Measurements from ENCODE around the gene SEMA3D. TPM values are rescaled to one million over a fixed set of nuclear protein-coding genes. Genes with fewer than 3 reads are reported as not detected.

SEMA3D gene
- total and polyA plus RNA-seq, 2 of the 13 experiments (the other 11 are each of a cell fraction or from before 2014, with no cell fraction given), result 0.07 TPM; not detected in 1

DNA sequence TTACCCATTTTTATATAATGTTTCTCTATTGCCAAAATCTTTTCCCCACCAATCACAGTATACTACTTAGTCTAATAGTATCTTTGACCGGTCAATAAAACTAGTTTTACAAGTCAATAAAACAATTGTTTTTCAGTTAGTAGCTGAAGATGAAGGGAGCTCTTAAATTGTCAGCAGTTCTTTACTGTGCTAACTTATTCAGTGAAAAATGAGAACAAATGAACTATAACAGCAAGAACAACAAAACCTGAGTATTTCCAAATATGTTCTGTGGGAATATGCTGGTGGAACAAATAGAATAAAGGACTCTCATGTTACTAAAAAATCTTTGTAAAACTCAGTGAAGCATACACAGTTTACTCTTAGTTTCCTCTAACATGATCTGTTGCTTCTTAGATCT lies 134.0 kb downstream of the SEMA3D start:
- no TSS peak for BruUV-seq (replicated peaks)
- in situ Hi-C loops (cut with HindIII; ENCODE audit: extremely low pct_ligation_motif_present, low pct_unique_long_range_greater_than_20kb), result loop anchor here (25.0 kb wide), 1 partner anchor 1409 kb away; no protein-coding TSS in a partner anchor
- CTCF ChIA-PET (ENCODE audit: low intra/inter-chr PET ratio, low total read pairs), result no interaction called here
- TF ChIP-seq ZNF841 (CRISPR knock-in tag; IDR thresholded peaks at IDR 0.05; ENCODE audit: borderline replicate concordance) (no peak), SRSF9 (IDR thresholded peaks at IDR 0.05; ENCODE audit: borderline replicate concordance, insufficient read depth, low read depth, low read length, poor library complexity, severe bottlenecking) (no peak), ZFP90 (CRISPR knock-in tag; IDR thresholded peaks at IDR 0.05; ENCODE audit: borderline replicate concordance) (no peak), ZNF282 (IDR thresholded peaks at IDR 0.05; ENCODE audit: partially characterized antibody) (no peak), PHF5A (CRISPR knock-in tag; IDR thresholded peaks at IDR 0.05; ENCODE audit: low read depth, unreplicated experiment) (no peak), ZNF775 (CRISPR knock-in tag; IDR thresholded peaks at IDR 0.05; ENCODE audit: borderline replicate concordance) (no peak), ZNF552 (CRISPR knock-in tag; IDR thresholded peaks at IDR 0.05; ENCODE audit: borderline replicate concordance) (no peak), ZFAT (CRISPR knock-in tag; conservative IDR thresholded peaks at IDR 0.05) (no peak), TCF7L2 (IDR thresholded peaks at IDR 0.05; ENCODE audit: low read depth, low read length) (no peak), GMEB1 (CRISPR knock-in tag; IDR thresholded peaks at IDR 0.05; ENCODE audit: borderline replicate concordance) (no peak), ATAD3A (CRISPR knock-in tag; IDR thresholded peaks at IDR 0.05) (no peak), ZKSCAN1 (IDR thresholded peaks at IDR 0.05; ENCODE audit: low read length) (no peak), FUBP1 (CRISPR knock-in tag; IDR thresholded peaks at IDR 0.05; ENCODE audit: borderline replicate concordance) (no peak)
- TF ChIP-seq, protein P1, sequence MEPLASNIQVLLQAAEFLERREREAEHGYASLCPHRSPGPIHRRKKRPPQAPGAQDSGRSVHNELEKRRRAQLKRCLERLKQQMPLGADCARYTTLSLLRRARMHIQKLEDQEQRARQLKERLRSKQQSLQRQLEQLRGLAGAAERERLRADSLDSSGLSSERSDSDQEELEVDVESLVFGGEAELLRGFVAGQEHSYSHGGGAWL (CRISPR knock-in tag; IDR thresholded peaks at IDR 0.05), result no peak
- TF ChIP-seq, protein P2, sequence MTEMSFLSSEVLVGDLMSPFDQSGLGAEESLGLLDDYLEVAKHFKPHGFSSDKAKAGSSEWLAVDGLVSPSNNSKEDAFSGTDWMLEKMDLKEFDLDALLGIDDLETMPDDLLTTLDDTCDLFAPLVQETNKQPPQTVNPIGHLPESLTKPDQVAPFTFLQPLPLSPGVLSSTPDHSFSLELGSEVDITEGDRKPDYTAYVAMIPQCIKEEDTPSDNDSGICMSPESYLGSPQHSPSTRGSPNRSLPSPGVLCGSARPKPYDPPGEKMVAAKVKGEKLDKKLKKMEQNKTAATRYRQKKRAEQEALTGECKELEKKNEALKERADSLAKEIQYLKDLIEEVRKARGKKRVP (CRISPR knock-in tag; IDR thresholded peaks at IDR 0.05), result no peak
- TF ChIP-seq, protein P3, sequence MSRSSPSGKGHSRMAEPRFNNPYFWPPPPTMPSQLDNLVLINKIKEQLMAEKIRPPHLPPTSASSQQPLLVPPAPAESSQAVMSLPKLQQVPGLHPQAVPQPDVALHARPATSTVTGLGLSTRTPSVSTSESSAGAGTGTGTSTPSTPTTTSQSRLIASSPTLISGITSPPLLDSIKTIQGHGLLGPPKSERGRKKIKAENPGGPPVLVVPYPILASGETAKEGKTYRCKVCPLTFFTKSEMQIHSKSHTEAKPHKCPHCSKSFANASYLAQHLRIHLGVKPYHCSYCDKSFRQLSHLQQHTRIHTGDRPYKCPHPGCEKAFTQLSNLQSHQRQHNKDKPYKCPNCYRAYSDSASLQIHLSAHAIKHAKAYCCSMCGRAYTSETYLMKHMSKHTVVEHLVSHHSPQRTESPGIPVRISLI (CRISPR knock-in tag; IDR thresholded peaks at IDR 0.05; ENCODE audit: borderline replicate concordance), result no peak

More for the DNA sequence above, 134.0 kb downstream of the SEMA3D start:
- H3K79me2 ChIP-seq (ENCODE audit: insufficient read depth, low read length), result no peaks in the 10 kb centered on the region
- H3K4me2 ChIP-seq (ENCODE audit: low read depth, low read length), result no peak overlapping the region
- H3K27ac ChIP-seq (ENCODE audit: extremely low read length, insufficient read depth, low read length), result no peak overlapping the region
- intact Hi-C loops (cut with micrococcal nuclease; ENCODE audit: unreplicated experiment), result no loop called here
- no peaks in the 10 kb centered on the region for H3K9me3 ChIP-seq (ENCODE audit: low read length)
- no peak overlapping the region for H3K9ac ChIP-seq (ENCODE audit: insufficient read depth, low read depth, low read length)
- no peak overlapping the region for H2AFZ ChIP-seq (ENCODE audit: low read length)
- H3K4me3 ChIP-seq (replicated peaks in 1 of 3; ENCODE audit: insufficient read depth in 1 of 3, low read depth in 2 of 3, low read length in 3 of 3), result no peak overlapping the region
- no peaks in the 10 kb centered on the region for H3K36me3 ChIP-seq (replicated peaks in 1 of 2; ENCODE audit: control insufficient read depth in 1 of 2, insufficient read depth in 2 of 2, low read length in 2 of 2)
- H3K4me1 ChIP-seq (ENCODE audit: insufficient read depth, low read length), result no peaks in the 10 kb centered on the region
- H3K27me3 ChIP-seq (ENCODE audit: control insufficient read depth in 1 of 2, insufficient read depth in 2 of 2, low read length in 2 of 2), result no peaks in the 10 kb centered on the region
- no peaks in the 10 kb centered on the region for H4K20me1 ChIP-seq (ENCODE audit: insufficient read depth, low read length)
- 51% methylated on average over 1 of the region's 1 CpG for WGBS (ENCODE audit: low lambda C conversion rate)
- ATAC-seq (no peak), DNase-seq (ENCODE audit: low spot score) (no peak), FAIRE-seq (no peak)
- POLR2A ChIA-PET, result no interaction called here
